Transverse colon (tissue), 4 donors: Measurements from ENCODE around the gene SGSM1. TPM values are rescaled to one million over a fixed set of nuclear protein-coding genes. Genes with fewer than 3 reads are reported as not detected.
A peak's percentile ranks its signal among the peaks of the same experiment; 100 is the strongest.

Experiments
- DNase-seq: peaks from one replicate; pipeline ENCODE4 v3.0.0-alpha.2; 2019
- H3K27ac ChIP-seq, 4 donors: fragments of 200-600 bp; sonication (generic); 2 replicates each; pipeline ENCODE4 v1.5.1; 2016 to 2018; ENCODE audit warnings: inconsistent platforms in 4 of 4
- H3K27me3 ChIP-seq: fragments of 200-600 bp; sonication (generic); 2 replicates; pipeline ENCODE4 v1.5.1; 2017; ENCODE audit warnings: inconsistent platforms
- H3K36me3 ChIP-seq, 4 donors: fragments of 200-600 bp; sonication (generic); 2 replicates each; pipeline ENCODE4 v1.5.1; 2017 to 2019; ENCODE audit warnings: inconsistent platforms in 4 of 4
- H3K4me1 ChIP-seq, 4 donors: fragments of 200-600 bp; sonication (generic); 2 replicates each; pipeline ENCODE4 v1.5.1; 2017 to 2020; ENCODE audit warnings: inconsistent platforms in 4 of 4
- H3K4me3 ChIP-seq, 4 donors: fragments of 200-600 bp; sonication (generic); 1 replicate in 1 of 4; 2 replicates in 3 of 4; pipeline versions ENCODE4 v1.5.1 to v1.6.1; 2017 to 2019; ENCODE audit warnings: inconsistent platforms in 4 of 4
- H3K9me3 ChIP-seq, 2 donors: fragments of 200-600 bp; sonication (generic); 2 replicates each; pipeline ENCODE4 v1.5.1; 2017 to 2019; ENCODE audit warnings: inconsistent platforms in 2 of 2
- CTCF ChIP-seq, 5 experiments: fragments of 200-600 bp in 3 of 5; fragments of 450-650 bp in 2 of 5; sonication (generic) in 3 of 5; IDR thresholded peaks; 1 replicate in 2 of 5; 2 replicates in 3 of 5; pipeline ENCODE4 v1.5.1; 2016 to 2017; ENCODE audit warnings: antibody characterized with exemption in 5 of 5, inconsistent platforms in 3 of 5, mild to moderate bottlenecking in 2 of 5, moderate library complexity in 1 of 5
- EP300 ChIP-seq: sonication (generic); formaldehyde crosslinking; IDR thresholded peaks from one replicate; pipeline ENCODE4 v1.6.1; 2017; ENCODE audit warnings: antibody characterized with exemption, low read depth
- POLR2A ChIP-seq: fragments of 450-650 bp; IDR thresholded peaks from one replicate; pipeline ENCODE4 v1.6.1; 2016; ENCODE audit warnings: antibody characterized with exemption, mild to moderate bottlenecking, moderate library complexity
- POLR2AphosphoS5 ChIP-seq, 3 donors: sonication (generic); formaldehyde crosslinking; IDR thresholded peaks; one replicate each; pipeline ENCODE4 v1.6.1; 2016; ENCODE audit warnings: antibody characterized with exemption in 3 of 3
- WGBS, 2 donors: methylation state at CpG; one replicate each; pipeline ENCODE4 v1.1.5; 2018; ENCODE audit warnings: low coverage in 1 of 2; 5-methylcytosine and 5-hydroxymethylcytosine counted together
- in situ Hi-C, 4 donors: fragments of 200-750 bp; cut with MboI; loops; one replicate each; pipeline versions ENCODE4 v1.15.0 to v1.15.1; 2017; ENCODE audit warnings: low sequenced_read_pairs in 3 of 4, low pct_ligation_motif_present in 1 of 4, low pct_unique_long_range_greater_than_20kb in 1 of 4
- intact Hi-C: fragments of 100-400 bp; cut with DNase I; formaldehyde crosslinking; loops from one replicate; pipeline ENCODE4 v1.15.1; 2023; ENCODE audit warnings: low total_unique reads
- total RNA-seq, 4 donors: library from RNA; depleted of rRNA; stranded (reverse); fragments of >200 nt; gene quantifications; one replicate each; pipeline ENCODE4 v1.1.0, GENCODE V29; 2016

SGSM1 gene
- total RNA-seq, 4 donors from 2014 or later, result 2.5 to 6.2 (median 3.7) TPM

GRCh38 chr22:24948356-24949202 is 142.6 kb downstream of the SGSM1 start:
- Histone ChIP-seq H3K9me3 (no peaks in the 10 kb centered on the region), H3K4me1 (peaks cover 0 to 16% (median 7%) of the 10 kb centered on the region in 4 donors), H3K27ac (no peak overlapping the region), H3K4me3 (no peak overlapping the region), H3K27me3 (peaks cover 8% of the 10 kb centered on the region), H3K36me3 (no peaks in the 10 kb centered on the region)
- intact Hi-C loops, result no loop called here
- no peak for DNase-seq
- in situ Hi-C loops, result loop anchor here in 3 of 4 donors (5.0 to 10.0 kb wide), 3 partner anchors 96 to 109 kb away; no protein-coding TSS in a partner anchor
- WGBS, 2 donors, result 80% methylated on average over 11 to 13 of the region's 13 CpGs
- TF ChIP-seq CTCF (IDR thresholded peaks at IDR 0.05) (no peak), POLR2AphosphoS5 (IDR thresholded peaks at IDR 0.05) (no peak)

DNA sequence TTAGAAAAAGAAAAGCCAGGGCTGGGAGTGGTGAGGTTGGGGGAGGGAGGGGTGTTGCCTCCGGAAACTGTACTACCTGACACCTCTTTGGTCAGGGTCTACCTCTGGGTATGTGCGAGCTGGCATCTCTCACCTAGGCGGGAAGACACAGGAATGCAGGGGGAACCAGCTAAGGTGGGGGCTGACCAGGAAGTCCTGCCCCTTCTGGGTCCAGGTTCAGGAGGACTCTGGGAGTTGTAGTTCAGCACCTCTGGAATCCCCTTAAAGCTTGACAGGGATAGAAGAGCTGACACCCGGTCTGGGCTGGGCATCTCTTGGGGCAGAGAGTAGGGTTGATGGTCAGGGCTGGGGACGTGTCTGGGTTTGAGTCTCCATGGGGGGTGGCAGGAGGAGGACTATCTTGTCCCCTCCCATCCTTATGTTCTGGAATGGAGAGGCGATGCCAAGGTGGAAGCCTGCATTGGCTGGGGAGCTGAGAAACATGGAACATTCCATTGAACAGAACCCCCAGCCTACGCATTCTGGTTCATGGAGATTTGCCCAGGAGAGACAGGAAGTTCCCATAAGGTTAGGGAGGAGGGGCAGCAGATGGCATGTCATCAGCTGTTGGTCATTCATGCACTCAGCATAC is 144.4 kb downstream of the SGSM1 start:
- DNase-seq, result no peak
- in situ Hi-C loops, result loop anchor here in 1 of 4 donors (10.0 kb wide), 1 partner anchor 94 kb away; no protein-coding TSS in a partner anchor
- H3K4me3 ChIP-seq, result no peak overlapping the region
- WGBS, 2 donors, result 0 to 50% methylated on average over 1 to 7 of the region's 7 CpGs
- H3K27ac ChIP-seq, result no peak overlapping the region
- H3K36me3 ChIP-seq, result no peaks in the 10 kb centered on the region
- peaks cover 0 to 34% (median 23%) of the 10 kb centered on the region in 4 donors for H3K4me1 ChIP-seq
- no peak for TF ChIP-seq POLR2A
- TF ChIP-seq EP300, result no peak
- TF ChIP-seq POLR2AphosphoS5 (IDR thresholded peaks at IDR 0.05), result no peak
- TF ChIP-seq CTCF (IDR thresholded peaks at IDR 0.05), result no peak
- H3K27me3 ChIP-seq, result peaks cover 8% of the 10 kb centered on the region
- intact Hi-C loops, result no loop called here
- no peaks in the 10 kb centered on the region for H3K9me3 ChIP-seq

- DNase-seq, result peak; percentile 91
- in situ Hi-C loops, result loop anchor here in 1 of 4 donors (10.0 kb wide), 1 partner anchor 93 kb away; no protein-coding TSS in a partner anchor
- H3K27me3 ChIP-seq, result peaks cover 8% of the 10 kb centered on the region
- H3K9me3 ChIP-seq, result no peaks in the 10 kb centered on the region
- no peak for TF ChIP-seq POLR2A
- peak; percentile 97 to 99 (median 98) for TF ChIP-seq CTCF (IDR thresholded peaks at IDR 0.05)
- peak; percentile 4 to 78 (median 74) for TF ChIP-seq POLR2AphosphoS5 (IDR thresholded peaks at IDR 0.05)
- no peak for TF ChIP-seq EP300
- no peaks in the 10 kb centered on the region for H3K36me3 ChIP-seq
- H3K4me1 ChIP-seq, result peaks cover 0 to 26% (median 20%) of the 10 kb centered on the region in 4 donors
- WGBS, 2 donors, result 0 to 3% methylated on average over 3 to 65 of the region's 71 CpGs
- H3K27ac ChIP-seq, result peak within 1 kb of the TSS; percentile 84 to 92 (median 90)
- H3K4me3 ChIP-seq, result peak within 1 kb of the TSS; percentile 55 to 69 (median 66)
- intact Hi-C loops, result loop anchor here (2.0 kb wide), 1 partner anchor 97 kb away; no protein-coding TSS in a partner anchor
Observed at GRCh38 chr22:24951942-24952836, 146.2 kb downstream of the SGSM1 start, which contains the start of gene KIAA1671. Gene KIAA1671, plus strand, starts transcription at chr22:24952716. Its CDS starts 75,284 bp downstream, at chr22:25028000.
